HEK293 (cell line): ENCODE data around the gene TPP1.

Source experiments
- RBAK ChIP-seq: fragments of 450-650 bp; formaldehyde crosslinking; IDR thresholded peaks from 2 replicates; pipeline ENCODE4 v1.5.1; 2016; ENCODE audit warnings: missing biosample characterization, missing genetic modification characterization
- ZBTB20 ChIP-seq: fragments of 450-650 bp; formaldehyde crosslinking; IDR thresholded peaks from 2 replicates; pipeline ENCODE4 v1.5.1; 2016; ENCODE audit warnings: missing biosample characterization, missing genetic modification characterization
- ZNF610 ChIP-seq: fragments of 450-650 bp; formaldehyde crosslinking; IDR thresholded peaks from 2 replicates; pipeline ENCODE4 v1.5.1; 2016; ENCODE audit warnings: missing biosample characterization, missing genetic modification characterization, borderline replicate concordance

GRCh38 chr11:6628526-6628925 is 9.3 kb upstream of the TPP1 start:
- TF ChIP-seq RBAK (tag by site-specific recombination) (no peak), ZNF610 (tag by site-specific recombination) (no peak), ZBTB20 (no peak)
